Common myeloid progenitor, CD34-positive (primary cell): ENCODE measurements around the gene PLA2G12B.
"Not testable (repeated sequence)": the region's sequence is repeated elsewhere in the genome, so short reads cannot be mapped to it uniquely, and the experiment has no call there.

Experiments used
- CTCF ChIA-PET: fragments of 350-600 bp; sonication (Branson Sonifier 250); formaldehyde crosslinking; loops from one replicate; lab custom pipeline; 2021; ENCODE audit warnings: antibody characterized with exemption; lab: Charles Lee
- POLR2A ChIA-PET: fragments of 350-600 bp; sonication (Branson Sonifier 250); formaldehyde crosslinking; loops from one replicate; lab custom pipeline; 2021; ENCODE audit warnings: antibody characterized with exemption; lab: Charles Lee
- DNase-seq, 3 donors: peaks; one replicate each; pipeline versions ENCODE4 v3.0.0 to v3.0.0-alpha.2; 2013
- H3K27ac ChIP-seq, 2 experiments: 1 replicate in 1 of 2; 2 replicates in 1 of 2; pipeline ENCODE4 v1.7.0; 2013; ENCODE audit warnings: inconsistent platforms in 2 of 2, low read length in 2 of 2, mild to moderate bottlenecking in 2 of 2, low read depth in 1 of 2, moderate library complexity in 1 of 2; ENCODE audit not compliant: severe bottlenecking in 2 of 2, insufficient read depth in 1 of 2, poor library complexity in 1 of 2
- H3K27me3 ChIP-seq, 5 experiments: replicated peaks in 2 of 5; 1 replicate in 3 of 5; 2 replicates in 2 of 5; pipeline versions ENCODE4 v1.6.1 to v1.7.0; 2013; ENCODE audit warnings: low read length in 4 of 5, mild to moderate bottlenecking in 2 of 5, moderate library complexity in 2 of 5, inconsistent platforms in 1 of 5; ENCODE audit not compliant: insufficient read depth in 5 of 5, control insufficient read depth in 4 of 5
- H3K36me3 ChIP-seq, 4 experiments: 1 replicate in 2 of 4; 2 replicates in 2 of 4; pipeline versions ENCODE4 v1.6.1 to v1.7.0; 2013; ENCODE audit warnings: low read length in 3 of 4, control low read depth in 1 of 4, mild to moderate bottlenecking in 1 of 4; ENCODE audit not compliant: control insufficient read depth in 4 of 4, insufficient read depth in 4 of 4
- H3K4me1 ChIP-seq, 4 experiments: 1 replicate in 3 of 4; 2 replicates in 1 of 4; pipeline versions ENCODE4 v1.6.1 to v1.7.1; 2013; ENCODE audit warnings: low read length in 3 of 4, mild to moderate bottlenecking in 3 of 4, control low read depth in 1 of 4, inconsistent platforms in 1 of 4, moderate library complexity in 1 of 4; ENCODE audit not compliant: control insufficient read depth in 4 of 4, insufficient read depth in 4 of 4; ENCODE audit errors: control extremely low read depth in 1 of 4
- H3K4me3 ChIP-seq, 7 experiments: 1 replicate in 4 of 7; 2 replicates in 3 of 7; pipeline versions ENCODE4 v1.5.1 to v1.7.0; 2013; ENCODE audit warnings: mild to moderate bottlenecking in 7 of 7, low read length in 6 of 7, moderate library complexity in 6 of 7, inconsistent platforms in 2 of 7, low read depth in 2 of 7, control low read depth in 1 of 7; ENCODE audit not compliant: insufficient read depth in 4 of 7, control insufficient read depth in 1 of 7; ENCODE audit errors: extremely low read depth in 1 of 7
- H3K9me3 ChIP-seq, 5 experiments: 1 replicate in 4 of 5; 2 replicates in 1 of 5; pipeline versions ENCODE4 v1.6.1 to v1.7.1; 2013; ENCODE audit warnings: low read length in 4 of 5, mild to moderate bottlenecking in 2 of 5, inconsistent platforms in 1 of 5, low read depth in 1 of 5, moderate library complexity in 1 of 5; ENCODE audit not compliant: control insufficient read depth in 4 of 5, insufficient read depth in 2 of 5; ENCODE audit errors: control extremely low read depth in 1 of 5
- WGBS: methylation state at CpG from one replicate; pipeline ENCODE4 v1.1.5; 2013; ENCODE audit not compliant: insufficient coverage; 5-methylcytosine and 5-hydroxymethylcytosine counted together

PLA2G12B gene

DNA sequence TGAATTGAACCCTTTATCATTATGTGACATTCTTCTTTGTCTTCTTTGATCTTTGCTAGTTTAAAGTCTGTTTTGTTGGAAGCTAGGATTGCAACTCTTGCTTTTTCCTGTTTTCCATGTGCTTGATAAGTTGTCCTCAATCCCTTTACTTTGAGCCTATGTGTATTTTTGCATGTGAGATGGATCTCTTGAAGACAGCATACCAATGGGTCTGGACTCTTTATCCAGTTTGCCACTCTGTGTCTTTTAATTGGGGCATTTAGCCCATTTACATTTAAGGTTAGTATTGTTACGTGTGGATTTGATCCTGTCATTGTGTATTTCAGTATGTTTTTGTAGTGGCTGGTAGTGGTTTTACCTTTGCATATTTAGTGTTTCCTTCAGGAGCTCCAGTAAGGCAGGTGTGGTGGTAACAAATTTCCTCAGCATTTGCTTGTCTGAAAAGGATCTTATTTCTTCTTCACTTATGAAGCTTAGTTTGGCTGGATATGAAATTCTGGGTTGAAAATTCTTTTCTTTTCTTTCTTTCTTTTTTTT is 33.4 kb downstream of the PLA2G12B start:
- CTCF ChIA-PET, POLR2A ChIA-PET, H3K4me3 ChIP-seq, H3K27me3 ChIP-seq, H3K27ac ChIP-seq, H3K36me3 ChIP-seq, H3K4me1 ChIP-seq: not testable (repeated sequence)
- H3K9me3 ChIP-seq, result peaks cover 0 to 30% (median 3%) of the 10 kb centered on the region in 5 experiments
- WGBS, result 100% methylated on average over 1 of the region's 1 CpG
- DNase-seq, result peak in 2 of 3 donors; percentile 11 to 18

DNA sequence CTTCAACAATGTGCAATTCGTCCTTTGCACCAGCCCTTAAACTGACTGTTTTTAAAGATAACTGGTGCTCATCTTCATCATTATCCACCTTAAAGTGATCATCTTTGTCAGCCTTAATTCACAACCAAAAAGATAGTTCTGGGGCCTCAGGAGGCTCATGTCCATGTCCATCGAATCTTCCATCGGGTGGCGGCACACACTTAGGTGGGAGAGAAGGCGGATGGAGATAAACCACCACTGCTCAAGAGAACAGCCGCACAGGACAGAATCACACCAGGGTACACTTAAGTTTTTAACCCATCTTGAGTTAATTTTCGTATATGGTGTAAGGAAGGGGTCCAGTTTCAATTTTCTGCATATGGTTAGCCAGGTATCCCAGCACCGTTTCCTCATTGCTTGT is 36.3 kb downstream of the PLA2G12B start:
- no peak for DNase-seq
- POLR2A ChIA-PET, result interaction anchor here (0.7 kb wide), 1 partner anchor 412 kb away, joined by 3 read pairs; no protein-coding TSS in a partner anchor
- CTCF ChIA-PET, result no interaction called here
- no peak overlapping the region for H3K4me3 ChIP-seq
- H3K9me3 ChIP-seq, result peaks cover 0 to 30% (median 3%) of the 10 kb centered on the region in 5 experiments
- H3K4me1 ChIP-seq, result no peaks in the 10 kb centered on the region
- WGBS, result 100% methylated on average over 7 of the region's 8 CpGs
- H3K27ac ChIP-seq, result no peak overlapping the region
- H3K36me3 ChIP-seq, result no peaks in the 10 kb centered on the region
- H3K27me3 ChIP-seq, result no peaks in the 10 kb centered on the region

DNA sequence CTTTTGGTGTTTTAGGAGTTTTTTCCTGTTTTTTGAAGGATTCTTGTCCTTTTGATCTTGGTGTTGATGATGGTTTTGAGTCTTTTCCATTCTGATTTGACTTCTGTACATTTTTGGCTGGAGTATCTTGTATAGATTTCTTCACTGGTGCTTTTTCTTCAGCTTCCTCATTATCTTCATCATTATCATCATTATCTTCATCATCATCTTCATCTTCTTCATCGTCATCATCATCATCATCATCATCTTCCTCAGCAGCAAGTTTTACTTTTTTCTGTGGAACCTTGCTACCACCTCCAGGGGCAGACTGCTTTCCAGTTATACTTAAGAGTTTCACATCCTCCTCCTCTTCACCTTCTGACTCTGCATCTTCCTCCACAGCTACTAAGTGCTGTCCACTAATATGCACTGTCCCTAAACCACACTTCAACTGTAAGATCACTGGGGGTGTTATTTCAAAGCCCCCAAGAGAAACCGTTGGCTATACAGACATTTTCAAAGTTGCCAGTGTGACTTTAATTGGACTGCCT is 36.7 kb downstream of the PLA2G12B start:
- 80% methylated on average over 2 of the region's 2 CpGs for WGBS
- H3K27ac ChIP-seq, H3K4me3 ChIP-seq, H3K27me3 ChIP-seq, H3K36me3 ChIP-seq, CTCF ChIA-PET, DNase-seq, H3K4me1 ChIP-seq: not testable (repeated sequence)
- H3K9me3 ChIP-seq, result peaks cover 0 to 30% (median 3%) of the 10 kb centered on the region in 5 experiments
- POLR2A ChIA-PET, result interaction anchor here (0.7 kb wide), 1 partner anchor 411 kb away, joined by 3 read pairs; no protein-coding TSS in a partner anchor

DNA sequence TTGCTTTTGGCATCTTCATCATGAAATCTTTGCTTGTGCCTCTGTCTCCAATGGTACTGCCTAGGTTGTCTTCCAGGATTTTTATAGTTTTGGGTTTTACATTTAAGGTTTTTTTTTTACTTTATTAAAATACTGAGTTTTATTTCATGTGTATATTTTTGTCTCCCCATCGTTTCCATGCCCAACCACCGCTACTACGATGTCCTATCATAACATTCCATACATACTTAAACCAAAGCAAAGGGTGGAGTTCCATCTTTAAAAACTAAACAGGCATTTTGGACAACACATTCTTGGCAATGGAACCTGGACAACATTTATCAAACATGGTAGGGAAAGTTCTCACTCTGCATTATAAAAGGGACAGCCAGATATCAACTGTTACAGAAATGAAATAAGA is 37.4 kb downstream of the PLA2G12B start:
- WGBS, result no CpG with 5 or more reads among the region's 3 CpGs
- H3K9me3 ChIP-seq, result peaks cover 0 to 26% (median 3%) of the 10 kb centered on the region in 5 experiments
- DNase-seq, POLR2A ChIA-PET, H3K4me3 ChIP-seq, H3K27me3 ChIP-seq, H3K36me3 ChIP-seq, CTCF ChIA-PET, H3K27ac ChIP-seq, H3K4me1 ChIP-seq: not testable (repeated sequence)

GRCh38 chr10:72913287-72913686 is 41.3 kb downstream of the PLA2G12B start:
- ChIA-PET POLR2A (no interaction called here), CTCF (no interaction called here)
- Histone ChIP-seq H3K27ac (no peak overlapping the region), H3K36me3 (no peaks in the 10 kb centered on the region), H3K4me1 (no peaks in the 10 kb centered on the region), H3K9me3 (no peaks in the 10 kb centered on the region), H3K4me3 (no peak overlapping the region), H3K27me3 (no peaks in the 10 kb centered on the region)
- DNase-seq, result no peak
- WGBS, result 96% methylated on average over 5 of the region's 7 CpGs

- Histone ChIP-seq H3K4me1 (no peaks in the 10 kb centered on the region), H3K4me3 (no peak overlapping the region), H3K36me3 (no peaks in the 10 kb centered on the region), H3K9me3 (no peaks in the 10 kb centered on the region), H3K27me3 (no peaks in the 10 kb centered on the region), H3K27ac (no peak overlapping the region)
- ChIA-PET POLR2A (no interaction called here), CTCF (no interaction called here)
- no peak for DNase-seq
- WGBS, result 95% methylated on average over 4 of the region's 4 CpGs
Observed at GRCh38 chr10:72912736-72913135, 41.9 kb downstream of the PLA2G12B start.

- Histone ChIP-seq H3K36me3 (no peaks in the 10 kb centered on the region), H3K4me1 (no peaks in the 10 kb centered on the region), H3K27ac (no peak overlapping the region), H3K9me3 (no peaks in the 10 kb centered on the region), H3K4me3 (no peak overlapping the region), H3K27me3 (no peaks in the 10 kb centered on the region)
- POLR2A ChIA-PET, result no interaction called here
- WGBS, result no CpG with 5 or more reads among the region's 2 CpGs
- CTCF ChIA-PET, result no interaction called here
- no peak for DNase-seq
Observed at GRCh38 chr10:72911758-72912157, 42.8 kb downstream of the PLA2G12B start.
